Endothelial cell of umbilical vein (primary cell): ENCODE measurements around the gene PIWIL4. TPM values are rescaled to one million over a fixed set of nuclear protein-coding genes. Genes with fewer than 3 reads are reported as not detected.

Experiments
- BruUV-seq: library from RNA; stranded (reverse); fragments of 400-500 nt; replicated peaks from 2 replicates; lab custom pipeline; 2021; lab: Mats Ljungman, UMichigan
- CTCF ChIA-PET: fragments of 300-600, 350-600 bp; sonication (Branson Sonifier 250); formaldehyde crosslinking; loops from one replicate; lab custom pipeline; 2021; ENCODE audit warnings: antibody characterized with exemption, inconsistent platforms; lab: Charles Lee
- POLR2A ChIA-PET: fragments of 300-600, 350-600 bp; sonication (Branson Sonifier 250); formaldehyde crosslinking; loops from one replicate; lab custom pipeline; 2021; ENCODE audit warnings: antibody characterized with exemption, inconsistent platforms; lab: Charles Lee
- DNase-seq: peaks from one replicate; pipeline ENCODE4 v3.0.0-alpha.2; 2011; ENCODE audit warnings: low read depth, low spot score
- FAIRE-seq: peaks from 2 replicates; lab custom pipeline; 2011; peaks lifted over from hg19 to GRCh38; lab: Jason Lieb, UNC
- H2AFZ ChIP-seq: 2 replicates; pipeline ENCODE4 v1.6.0; 2012; ENCODE audit warnings: low read depth, low read length, control low read depth, inconsistent platforms
- H3K27ac ChIP-seq: 2 replicates; pipeline ENCODE4 v1.5.1; 2011; ENCODE audit warnings: low read depth, mild to moderate bottlenecking, control low read depth, low read length, moderate library complexity; ENCODE audit not compliant: insufficient read depth
- H3K27me3 ChIP-seq, 2 experiments: 2 replicates each; pipeline versions ENCODE4 v1.6.0 to v1.6.1; 2011; ENCODE audit warnings: low read length in 2 of 2, mixed read lengths in 1 of 2; ENCODE audit not compliant: control insufficient read depth in 2 of 2, insufficient read depth in 2 of 2
- H3K36me3 ChIP-seq, 2 experiments: 2 replicates in 1 of 2; 3 replicates in 1 of 2; pipeline ENCODE4 v1.5.1; 2011; ENCODE audit warnings: low read length in 2 of 2, mild to moderate bottlenecking in 1 of 2, moderate library complexity in 1 of 2; ENCODE audit not compliant: control insufficient read depth in 2 of 2, insufficient read depth in 2 of 2; ENCODE audit errors: extremely low read depth in 1 of 2
- H3K4me1 ChIP-seq: 3 replicates; pipeline ENCODE4 v1.5.1; 2011; ENCODE audit warnings: mild to moderate bottlenecking, low read length; ENCODE audit not compliant: control insufficient read depth, insufficient read depth; ENCODE audit errors: extremely low read depth
- H3K4me2 ChIP-seq: 2 replicates; pipeline ENCODE4 v1.6.1; 2011; ENCODE audit warnings: low read length, control low read depth, mixed read lengths; ENCODE audit not compliant: insufficient read depth
- H3K4me3 ChIP-seq, 3 experiments: fragments of 200-600 bp in 1 of 3; sonication (generic), shearing (Covaris generic) in 1 of 3; replicated peaks in 1 of 3; 2 replicates each; pipeline ENCODE4 v1.5.1; 2011 to 2016; ENCODE audit warnings: control low read depth in 3 of 3, low read length in 3 of 3, mild to moderate bottlenecking in 2 of 3, inconsistent platforms in 1 of 3, low read depth in 1 of 3, moderate library complexity in 1 of 3; ENCODE audit not compliant: insufficient read depth in 1 of 3
- H3K79me2 ChIP-seq: 2 replicates; pipeline ENCODE4 v1.6.0; 2012; ENCODE audit warnings: low read length, inconsistent platforms; ENCODE audit not compliant: control insufficient read depth, insufficient read depth
- H3K9ac ChIP-seq: replicated peaks from 2 replicates; pipeline ENCODE3; 2011; ENCODE audit warnings: low read length, control low read depth; ENCODE audit not compliant: insufficient read depth; ENCODE audit errors: extremely low read depth
- H3K9me1 ChIP-seq: replicated peaks from 3 replicates; pipeline ENCODE4 v1.6.0; 2011; ENCODE audit warnings: mild to moderate bottlenecking, low read length; ENCODE audit not compliant: control insufficient read depth, insufficient read depth; ENCODE audit errors: extremely low read depth
- H3K9me3 ChIP-seq: replicated peaks from 2 replicates; pipeline ENCODE4 v1.5.1; 2012; ENCODE audit warnings: low read length, inconsistent platforms; ENCODE audit not compliant: control insufficient read depth, insufficient read depth
- H4K20me1 ChIP-seq: replicated peaks from 2 replicates; pipeline ENCODE3; 2011; ENCODE audit warnings: mild to moderate bottlenecking, low read length; ENCODE audit not compliant: control insufficient read depth, insufficient read depth; ENCODE audit errors: extremely low read depth
- EZH2 ChIP-seq: IDR thresholded peaks from 2 replicates; pipeline ENCODE4 v1.6.1; 2012; ENCODE audit warnings: borderline replicate concordance, low read depth, mild to moderate bottlenecking, moderate library complexity, low read length, inconsistent platforms; ENCODE audit not compliant: severe bottlenecking
- FOS ChIP-seq: IDR thresholded peaks from 2 replicates; pipeline ENCODE4 v1.6.1; 2011; ENCODE audit warnings: mild to moderate bottlenecking, low read length, moderate library complexity, borderline replicate concordance; ENCODE audit not compliant: insufficient read depth
- GATA2 ChIP-seq: IDR thresholded peaks from 2 replicates; pipeline ENCODE4 v1.7.0; 2011; ENCODE audit warnings: low read depth, mild to moderate bottlenecking, moderate library complexity, mixed read lengths, low read length; ENCODE audit not compliant: insufficient read length, insufficient read depth
- JUN ChIP-seq: IDR thresholded peaks from 2 replicates; pipeline ENCODE4 v1.6.1; 2011; ENCODE audit warnings: borderline replicate concordance, low read depth; ENCODE audit not compliant: insufficient read length, insufficient read depth
- MAX ChIP-seq: IDR thresholded peaks from 2 replicates; pipeline ENCODE4 v1.6.1; 2011; ENCODE audit not compliant: insufficient read depth, insufficient read length
- MYC ChIP-seq: IDR thresholded peaks from one replicate; pipeline ENCODE4 v1.6.1; 2011; ENCODE audit warnings: mild to moderate bottlenecking, low read depth, low read length
- POLR2A ChIP-seq: IDR thresholded peaks from 2 replicates; pipeline ENCODE4 v1.6.1; 2012; ENCODE audit warnings: low read depth, mild to moderate bottlenecking, control low read depth, low read length
- POLR2AphosphoS5 ChIP-seq: IDR thresholded peaks from 2 replicates; pipeline ENCODE4 v1.6.1; 2012; ENCODE audit warnings: low read depth, mild to moderate bottlenecking, control low read depth, low read length, moderate library complexity; ENCODE audit not compliant: insufficient read depth
- dilution Hi-C: fragments of 300-500 bp; cut with MboI; formaldehyde crosslinking; loops from one replicate; pipeline ENCODE4 v1.15.0; 2019; ENCODE audit warnings: low sequenced_read_pairs; ENCODE audit not compliant: extremely low pct_ligation_motif_present
- intact Hi-C: fragments of 100-400 bp; cut with micrococcal nuclease; formaldehyde crosslinking; loops from one replicate; pipeline ENCODE4 v1.10.0; 2022
- polyA plus RNA-seq, 4 experiments: library from polyadenylated mRNA; depleted of rRNA in 3 of 4; stranded (reverse) in 3 of 4; unstranded in 1 of 4; fragments of >200 nt; gene quantifications; 2 replicates each; pipeline versions ENCODE4 v1.2.1 to v1.2.3, GENCODE V29; 2011 to 2012; ENCODE audit warnings: missing spikeins in 1 of 4
- total RNA-seq: library from RNA; stranded (reverse); gene quantifications from 2 replicates; pipeline ENCODE4 v1.2.3, GENCODE V29; 2021
- TF ChIP-seq, protein P1 (sequence below), 2 donors: IDR thresholded peaks; 1 replicate in 1 of 2; 2 replicates in 1 of 2; pipeline ENCODE4 v1.5.1; 2011; ENCODE audit warnings: low read length in 2 of 2, mild to moderate bottlenecking in 2 of 2, moderate library complexity in 2 of 2, control low read depth in 1 of 2, inconsistent platforms in 1 of 2, low read depth in 1 of 2; ENCODE audit not compliant: insufficient read depth in 1 of 2; ENCODE audit errors: extremely low read depth in 1 of 2

PIWIL4 gene
- total and polyA plus RNA-seq, 2 donors (not counting 3 experiments of a cell fraction or from before 2014, with no cell fraction given): 0.55 to 0.64 TPM

DNA sequence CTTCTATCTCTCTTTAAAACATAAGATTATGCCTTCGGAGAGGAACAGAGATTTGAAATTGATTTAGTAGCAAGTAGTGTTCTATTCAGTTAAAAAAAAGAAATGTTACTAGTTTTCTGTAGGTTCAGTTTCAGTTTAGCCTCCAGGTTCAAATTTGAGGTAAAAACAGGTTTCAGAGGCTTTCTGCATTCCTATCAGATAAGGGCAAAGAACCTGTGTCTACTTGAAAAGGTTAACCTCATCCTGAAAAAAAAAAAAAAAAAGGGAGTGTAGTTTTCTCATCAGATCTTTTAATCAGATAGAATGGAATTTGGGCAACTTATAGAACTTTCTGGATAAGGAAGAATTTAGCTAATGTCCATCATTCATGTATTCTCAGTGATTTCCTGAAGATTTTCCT, 42.8 kb upstream of the PIWIL4 start:
- H3K9me1 ChIP-seq: no peaks in the 10 kb centered on the region
- no peak overlapping the region for H3K27ac ChIP-seq
- H4K20me1 ChIP-seq: no peaks in the 10 kb centered on the region
- no peak overlapping the region for H3K4me3 ChIP-seq
- BruUV-seq: no TSS peak
- no peak for DNase-seq
- dilution Hi-C loops (no loop called here), intact Hi-C loops (loop anchor here (5.0 kb wide), 1 partner anchor 1903 kb away; no protein-coding TSS in a partner anchor)
- no peak for TF ChIP-seq MYC
- no peak for TF ChIP-seq JUN
- TF ChIP-seq, protein P1, sequence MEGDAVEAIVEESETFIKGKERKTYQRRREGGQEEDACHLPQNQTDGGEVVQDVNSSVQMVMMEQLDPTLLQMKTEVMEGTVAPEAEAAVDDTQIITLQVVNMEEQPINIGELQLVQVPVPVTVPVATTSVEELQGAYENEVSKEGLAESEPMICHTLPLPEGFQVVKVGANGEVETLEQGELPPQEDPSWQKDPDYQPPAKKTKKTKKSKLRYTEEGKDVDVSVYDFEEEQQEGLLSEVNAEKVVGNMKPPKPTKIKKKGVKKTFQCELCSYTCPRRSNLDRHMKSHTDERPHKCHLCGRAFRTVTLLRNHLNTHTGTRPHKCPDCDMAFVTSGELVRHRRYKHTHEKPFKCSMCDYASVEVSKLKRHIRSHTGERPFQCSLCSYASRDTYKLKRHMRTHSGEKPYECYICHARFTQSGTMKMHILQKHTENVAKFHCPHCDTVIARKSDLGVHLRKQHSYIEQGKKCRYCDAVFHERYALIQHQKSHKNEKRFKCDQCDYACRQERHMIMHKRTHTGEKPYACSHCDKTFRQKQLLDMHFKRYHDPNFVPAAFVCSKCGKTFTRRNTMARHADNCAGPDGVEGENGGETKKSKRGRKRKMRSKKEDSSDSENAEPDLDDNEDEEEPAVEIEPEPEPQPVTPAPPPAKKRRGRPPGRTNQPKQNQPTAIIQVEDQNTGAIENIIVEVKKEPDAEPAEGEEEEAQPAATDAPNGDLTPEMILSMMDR (IDR thresholded peaks at IDR 0.05; ENCODE audit: extremely low read depth in 1 of 2, insufficient read depth in 1 of 2, low read depth in 1 of 2, low read length in 2 of 2): no peak
- no peak for TF ChIP-seq GATA2
- no peak for TF ChIP-seq POLR2AphosphoS5
- no peak for TF ChIP-seq FOS
- no peak for TF ChIP-seq EZH2
- TF ChIP-seq POLR2A: no peak
- TF ChIP-seq MAX: no peak
- H3K4me2 ChIP-seq: no peak overlapping the region
- peaks cover 0 to 3% of the 10 kb centered on the region in 2 experiments for H3K27me3 ChIP-seq
- CTCF ChIA-PET: interaction anchor here (0.8 kb wide), 1 partner anchor 79 kb away, joined by 3 read pairs; no protein-coding TSS in a partner anchor
- H3K9ac ChIP-seq: no peak overlapping the region
- H2AFZ ChIP-seq: no peak overlapping the region
- H3K9me3 ChIP-seq: no peaks in the 10 kb centered on the region
- POLR2A ChIA-PET: no interaction called here
- H3K36me3 ChIP-seq: no peaks in the 10 kb centered on the region
- FAIRE-seq: no peak
- no peaks in the 10 kb centered on the region for H3K79me2 ChIP-seq
- no peaks in the 10 kb centered on the region for H3K4me1 ChIP-seq
